ENCODE data around the gene NOTUM. TPM values are rescaled to one million over a fixed set of nuclear protein-coding genes. Genes with fewer than 3 reads are reported as not detected.

The NOTUM gene
- total and polyA plus RNA-seq, 8 donors: 0.37 to 3.8 (median 0.58) TPM; not detected in 3

- Histone ChIP-seq H3K27me3 (no peaks in the 10 kb centered on the region), H3K4me1 (peaks cover 9 to 51% (median 45%) of the 10 kb centered on the region in 4 donors), H3K9me3 (no peaks in the 10 kb centered on the region), H3K27ac (no peak overlapping the region), H3K4me3 (no peak overlapping the region), H3K36me3 (peaks cover 0 to 47% (median 19%) of the 10 kb centered on the region in 4 donors)
- no peak for DNase-seq
- no peak for TF ChIP-seq POLR2AphosphoS5 (IDR thresholded peaks at IDR 0.05)
- TF ChIP-seq CTCF (IDR thresholded peaks at IDR 0.05): no peak
- no peak for TF ChIP-seq POLR2A (IDR thresholded peaks at IDR 0.05)
- no peak for TF ChIP-seq EP300 (IDR thresholded peaks at IDR 0.05)
- intact Hi-C loops (cut with DNase I; ENCODE audit: low total_unique reads): no loop called here
- WGBS, 5 donors: 94 to 96% (median 95%) methylated on average over 30 of the region's 30 CpGs
These were observed 35.9 kb upstream of the NOTUM start for GRCh38 chr17:81996757-81997441.

- Histone ChIP-seq H3K4me3 (no peak overlapping the region), H3K27ac (no peak overlapping the region), H3K4me1 (peaks cover 15 to 57% (median 51%) of the 10 kb centered on the region in 4 donors), H3K27me3 (no peaks in the 10 kb centered on the region), H3K36me3 (peaks cover 0 to 47% (median 19%) of the 10 kb centered on the region in 4 donors), H3K9me3 (no peaks in the 10 kb centered on the region)
- DNase-seq: no peak
- TF ChIP-seq CTCF (IDR thresholded peaks at IDR 0.05): no peak
- TF ChIP-seq EP300 (IDR thresholded peaks at IDR 0.05): no peak
- TF ChIP-seq POLR2AphosphoS5 (IDR thresholded peaks at IDR 0.05): no peak
- WGBS, 5 donors: 90 to 94% (median 93%) methylated on average over 26 to 28 of the region's 28 CpGs
- intact Hi-C loops (cut with DNase I; ENCODE audit: low total_unique reads): no loop called here
These were observed 35.3 kb upstream of the NOTUM start for GRCh38 chr17:81996232-81996756.

- WGBS, 5 donors: 90 to 94% (median 93%) methylated on average over 27 to 29 of the region's 29 CpGs
These were observed 34.7 kb upstream of the NOTUM start for GRCh38 chr17:81995463-81996231.

More at GRCh38 chr17:81995463-81996231, 34.7 kb upstream of the NOTUM start:
- Histone ChIP-seq H3K36me3 (peaks cover 0 to 47% (median 19%) of the 10 kb centered on the region in 4 donors), H3K9me3 (no peaks in the 10 kb centered on the region), H3K4me1 (peaks cover 20 to 59% (median 57%) of the 10 kb centered on the region in 4 donors), H3K27ac (peak overlapping the region in 1 of 5 donors; percentile 59), H3K27me3 (no peaks in the 10 kb centered on the region), H3K4me3 (no peak overlapping the region)
- intact Hi-C loops (cut with DNase I; ENCODE audit: low total_unique reads): no loop called here
- no peak for TF ChIP-seq POLR2A (IDR thresholded peaks at IDR 0.05)
- no peak for TF ChIP-seq EP300 (IDR thresholded peaks at IDR 0.05)
- TF ChIP-seq CTCF (IDR thresholded peaks at IDR 0.05): no peak
- TF ChIP-seq POLR2AphosphoS5 (IDR thresholded peaks at IDR 0.05): no peak
- no peak for DNase-seq
